K562 treated with DMSO at 1 percent for 24 hours (cell line): ENCODE measurements around the gene LINGO1. TPM values are rescaled to one million over a fixed set of nuclear protein-coding genes. Genes with fewer than 3 reads are reported as not detected.

Source experiments
- total RNA-seq: library from RNA; unstranded; fragments of 300-600 nt; gene quantifications from 2 replicates; pipeline ENCODE4 v1.2.3, GENCODE V29; 2022; ENCODE audit warnings: low read depth; ENCODE audit not compliant: insufficient read depth

Gene LINGO1, protein sequence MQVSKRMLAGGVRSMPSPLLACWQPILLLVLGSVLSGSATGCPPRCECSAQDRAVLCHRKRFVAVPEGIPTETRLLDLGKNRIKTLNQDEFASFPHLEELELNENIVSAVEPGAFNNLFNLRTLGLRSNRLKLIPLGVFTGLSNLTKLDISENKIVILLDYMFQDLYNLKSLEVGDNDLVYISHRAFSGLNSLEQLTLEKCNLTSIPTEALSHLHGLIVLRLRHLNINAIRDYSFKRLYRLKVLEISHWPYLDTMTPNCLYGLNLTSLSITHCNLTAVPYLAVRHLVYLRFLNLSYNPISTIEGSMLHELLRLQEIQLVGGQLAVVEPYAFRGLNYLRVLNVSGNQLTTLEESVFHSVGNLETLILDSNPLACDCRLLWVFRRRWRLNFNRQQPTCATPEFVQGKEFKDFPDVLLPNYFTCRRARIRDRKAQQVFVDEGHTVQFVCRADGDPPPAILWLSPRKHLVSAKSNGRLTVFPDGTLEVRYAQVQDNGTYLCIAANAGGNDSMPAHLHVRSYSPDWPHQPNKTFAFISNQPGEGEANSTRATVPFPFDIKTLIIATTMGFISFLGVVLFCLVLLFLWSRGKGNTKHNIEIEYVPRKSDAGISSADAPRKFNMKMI
- total RNA-seq, result 4.3 and 4.5 TPM in 2 replicates

DNA sequence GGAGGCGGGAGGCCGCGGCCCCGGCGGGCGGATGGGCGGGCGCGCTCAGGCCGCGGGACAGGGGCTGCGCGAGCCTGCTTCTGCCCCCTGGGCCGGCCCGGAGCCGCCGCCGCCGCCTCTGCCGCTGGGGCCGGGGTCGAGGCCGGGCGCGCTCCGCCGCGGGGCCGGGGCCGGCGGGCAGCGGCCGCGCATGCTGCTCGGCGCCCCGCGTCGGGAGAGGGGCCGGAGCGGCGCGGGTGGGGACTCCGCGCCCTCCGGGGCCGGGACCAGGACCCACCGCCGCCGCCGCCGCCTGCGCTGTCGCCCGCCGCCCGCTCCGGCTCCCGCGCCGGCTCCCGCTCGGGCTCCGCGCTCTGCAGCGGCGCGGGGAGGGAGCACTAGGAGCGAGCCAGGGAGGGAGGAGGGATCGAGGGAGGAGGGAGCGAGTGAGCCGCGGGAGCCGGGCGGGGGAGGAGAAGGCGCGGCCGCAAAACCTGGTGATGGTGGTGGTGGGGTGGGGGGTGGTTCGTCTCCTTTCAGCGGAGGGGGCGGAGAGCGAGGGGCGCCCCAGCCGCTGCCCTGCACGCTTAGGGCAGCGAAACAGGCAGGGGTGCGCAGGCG, at the start of gene LINGO1:
Gene LINGO1 (minus strand): TSS at position 379 of the 600 bp plus-strand sequence. CDS start 597 bp downstream, outside the sequence.

Other genes with a start within 250 kb of the LINGO1 start
- 6.9 and 11.1 TPM in 2 replicates for gene PEAK1, start 212.8 kb downstream of the LINGO1 start, total RNA-seq
- gene HMG20A, start 212.0 kb downstream of the LINGO1 start, total RNA-seq, result 17.6 and 23.7 TPM in 2 replicates